Measurements from ENCODE around the gene RTN4RL1.

Gene RTN4RL1

GRCh38 chr17:2070241-2071023 is 45.3 kb upstream of the RTN4RL1 start:
- Histone ChIP-seq H2AFZ (ENCODE audit: low read depth, low read length) (no peak overlapping the region), H2BK120ac (ENCODE audit: low read depth, low read length) (peak overlapping the region; percentile 12), H2BK12ac (ENCODE audit: low read length in 2 of 2) (peak overlapping the region; percentile 80 to 87), H3K23ac (ENCODE audit: low read length in 2 of 2) (no peak overlapping the region), H2BK15ac (ENCODE audit: low read depth, poor library complexity, severe bottlenecking) (peak overlapping the region; percentile 45), H3K36me3 (ENCODE audit: control insufficient read depth in 1 of 2, insufficient read depth in 2 of 2, low read depth in 1 of 2, low read length in 2 of 2) (peaks cover 36 to 43% of the 10 kb centered on the region in 2 experiments), H2BK5ac (ENCODE audit: low read depth, low read length, poor library complexity, severe bottlenecking) (no peak overlapping the region), H3K9ac (ENCODE audit: low read length) (no peak overlapping the region), H4K8ac (ENCODE audit: low read length) (peak overlapping the region; percentile 78), H3K9me3 (ENCODE audit: control insufficient read depth, low read length) (no peaks in the 10 kb centered on the region), H3K4me1 (ENCODE audit: control insufficient read depth, insufficient read depth, low read depth, low read length) (peaks cover 59% of the 10 kb centered on the region), H3K27me3 (ENCODE audit: control insufficient read depth in 1 of 2, insufficient read depth in 1 of 2, low read length in 2 of 2) (no peaks in the 10 kb centered on the region), H3K4me3 (ENCODE audit: insufficient read depth in 1 of 2, low read depth in 1 of 2, low read length in 2 of 2) (no peak overlapping the region), H3K4ac (ENCODE audit: low read depth in 1 of 2, low read length in 2 of 2) (peak overlapping the region; percentile 16 to 75), H3K4me2 (ENCODE audit: low read length, poor library complexity, severe bottlenecking) (no peak overlapping the region), H2AK5ac (ENCODE audit: low read length, severe bottlenecking) (peak overlapping the region; percentile 79), H3K14ac (ENCODE audit: low read length in 2 of 2) (peak overlapping the region in 1 of 2 experiments; percentile 82), H3K27ac (ENCODE audit: low read length, poor library complexity, severe bottlenecking) (no peak overlapping the region), H3K79me1 (replicated peaks; ENCODE audit: low read length, poor library complexity, severe bottlenecking) (peaks cover 8% of the 10 kb centered on the region), H4K91ac (ENCODE audit: low read length) (peak overlapping the region; percentile 81), H3K18ac (ENCODE audit: low read depth in 1 of 2, low read length in 2 of 2) (peak overlapping the region; percentile 80 to 84)
- peak; percentile 25 for DNase-seq
- 94% methylated on average over 13 of the region's 13 CpGs for WGBS

GRCh38 chr17:2068519-2069051 is 43.5 kb upstream of the RTN4RL1 start:
- Histone ChIP-seq H3K14ac (ENCODE audit: low read length in 2 of 2) (peak overlapping the region in 1 of 2 experiments; percentile 76), H3K23ac (ENCODE audit: low read length in 2 of 2) (peak overlapping the region in 1 of 2 experiments; percentile 46), H2BK5ac (ENCODE audit: low read depth, low read length, poor library complexity, severe bottlenecking) (peak overlapping the region; percentile 70), H2AFZ (ENCODE audit: low read depth, low read length) (no peak overlapping the region), H3K27ac (ENCODE audit: low read length, poor library complexity, severe bottlenecking) (peak overlapping the region; percentile 93), H2AK5ac (ENCODE audit: low read length, severe bottlenecking) (peak overlapping the region; percentile 74), H3K27me3 (ENCODE audit: control insufficient read depth in 1 of 2, insufficient read depth in 1 of 2, low read length in 2 of 2) (no peaks in the 10 kb centered on the region), H3K4me2 (ENCODE audit: low read length, poor library complexity, severe bottlenecking) (no peak overlapping the region), H2BK15ac (ENCODE audit: low read depth, poor library complexity, severe bottlenecking) (peak overlapping the region; percentile 73), H3K9me3 (ENCODE audit: control insufficient read depth, low read length) (no peaks in the 10 kb centered on the region), H3K4me1 (ENCODE audit: control insufficient read depth, insufficient read depth, low read depth, low read length) (peaks cover 70% of the 10 kb centered on the region), H3K4ac (ENCODE audit: low read depth in 1 of 2, low read length in 2 of 2) (peak overlapping the region; percentile 75 to 92), H4K91ac (ENCODE audit: low read length) (peak overlapping the region; percentile 95), H3K18ac (ENCODE audit: low read depth in 1 of 2, low read length in 2 of 2) (peak overlapping the region; percentile 79 to 95), H4K8ac (ENCODE audit: low read length) (peak overlapping the region; percentile 96), H3K4me3 (ENCODE audit: insufficient read depth in 1 of 2, low read depth in 1 of 2, low read length in 2 of 2) (no peak overlapping the region), H2BK120ac (ENCODE audit: low read depth, low read length) (peak overlapping the region; percentile 75), H3K9ac (ENCODE audit: low read length) (peak overlapping the region; percentile 66), H2BK12ac (ENCODE audit: low read length in 2 of 2) (peak overlapping the region; percentile 0 to 88), H3K36me3 (ENCODE audit: control insufficient read depth in 1 of 2, insufficient read depth in 2 of 2, low read depth in 1 of 2, low read length in 2 of 2) (peaks cover 46 to 56% of the 10 kb centered on the region in 2 experiments), H3K79me1 (replicated peaks; ENCODE audit: low read length, poor library complexity, severe bottlenecking) (peaks cover 16% of the 10 kb centered on the region)
- WGBS: 8% methylated on average over 15 of the region's 15 CpGs
- peak; percentile 80 for DNase-seq

- H2BK120ac ChIP-seq (ENCODE audit: low read depth, low read length): peak overlapping the region; percentile 75
- peak overlapping the region; percentile 62 for H4K8ac ChIP-seq (ENCODE audit: low read length)
- H3K4me3 ChIP-seq (ENCODE audit: insufficient read depth in 1 of 2, low read depth in 1 of 2, low read length in 2 of 2): no peak overlapping the region
- no peak overlapping the region for H3K4me2 ChIP-seq (ENCODE audit: low read length, poor library complexity, severe bottlenecking)
- peak overlapping the region; percentile 19 to 49 for H3K4ac ChIP-seq (ENCODE audit: low read depth in 1 of 2, low read length in 2 of 2)
- H2BK12ac ChIP-seq (ENCODE audit: low read length in 2 of 2): peak overlapping the region; percentile 51 to 88
- H3K18ac ChIP-seq (ENCODE audit: low read depth in 1 of 2, low read length in 2 of 2): peak overlapping the region; percentile 79 to 95
- DNase-seq: peak; percentile 93
- peak overlapping the region; percentile 70 for H2BK5ac ChIP-seq (ENCODE audit: low read depth, low read length, poor library complexity, severe bottlenecking)
- peak overlapping the region; percentile 73 for H2BK15ac ChIP-seq (ENCODE audit: low read depth, poor library complexity, severe bottlenecking)
- H3K27me3 ChIP-seq (ENCODE audit: control insufficient read depth in 1 of 2, insufficient read depth in 1 of 2, low read length in 2 of 2): no peaks in the 10 kb centered on the region
- H2AK5ac ChIP-seq (ENCODE audit: low read length, severe bottlenecking): peak overlapping the region; percentile 61
- no peaks in the 10 kb centered on the region for H3K9me3 ChIP-seq (ENCODE audit: control insufficient read depth, low read length)
- H3K79me1 ChIP-seq (replicated peaks; ENCODE audit: low read length, poor library complexity, severe bottlenecking): peaks cover 19% of the 10 kb centered on the region
- peak overlapping the region in 1 of 2 experiments; percentile 2 for H3K14ac ChIP-seq (ENCODE audit: low read length in 2 of 2)
- peaks cover 49 to 60% of the 10 kb centered on the region in 2 experiments for H3K36me3 ChIP-seq (ENCODE audit: control insufficient read depth in 1 of 2, insufficient read depth in 2 of 2, low read depth in 1 of 2, low read length in 2 of 2)
- H4K91ac ChIP-seq (ENCODE audit: low read length): peak overlapping the region; percentile 83
- H3K4me1 ChIP-seq (ENCODE audit: control insufficient read depth, insufficient read depth, low read depth, low read length): peaks cover 74% of the 10 kb centered on the region
- H3K9ac ChIP-seq (ENCODE audit: low read length): peak overlapping the region; percentile 66
- H2AFZ ChIP-seq (ENCODE audit: low read depth, low read length): no peak overlapping the region
- H3K23ac ChIP-seq (ENCODE audit: low read length in 2 of 2): no peak overlapping the region
- peak overlapping the region; percentile 93 for H3K27ac ChIP-seq (ENCODE audit: low read length, poor library complexity, severe bottlenecking)
- WGBS: 46% methylated on average over 6 of the region's 6 CpGs
Measured at GRCh38 chr17:2068031-2068518, 42.9 kb upstream of the RTN4RL1 start.

GRCh38 chr17:2067608-2068024 is 42.5 kb upstream of the RTN4RL1 start:
- no peak for DNase-seq
- Histone ChIP-seq H3K4me2 (ENCODE audit: low read length, poor library complexity, severe bottlenecking) (no peak overlapping the region), H3K9ac (ENCODE audit: low read length) (peak overlapping the region; percentile 66), H3K79me1 (replicated peaks; ENCODE audit: low read length, poor library complexity, severe bottlenecking) (peaks cover 19% of the 10 kb centered on the region), H3K27me3 (ENCODE audit: control insufficient read depth in 1 of 2, insufficient read depth in 1 of 2, low read length in 2 of 2) (no peaks in the 10 kb centered on the region), H3K4ac (ENCODE audit: low read depth in 1 of 2, low read length in 2 of 2) (peak overlapping the region; percentile 75 to 80), H3K14ac (ENCODE audit: low read length in 2 of 2) (peak overlapping the region in 1 of 2 experiments; percentile 20), H3K9me3 (ENCODE audit: control insufficient read depth, low read length) (no peaks in the 10 kb centered on the region), H2AK5ac (ENCODE audit: low read length, severe bottlenecking) (peak overlapping the region; percentile 61), H2BK5ac (ENCODE audit: low read depth, low read length, poor library complexity, severe bottlenecking) (peak overlapping the region; percentile 70), H3K23ac (ENCODE audit: low read length in 2 of 2) (peak overlapping the region in 1 of 2 experiments; percentile 18), H3K18ac (ENCODE audit: low read depth in 1 of 2, low read length in 2 of 2) (peak overlapping the region; percentile 79 to 86), H3K4me3 (ENCODE audit: insufficient read depth in 1 of 2, low read depth in 1 of 2, low read length in 2 of 2) (no peak overlapping the region), H3K36me3 (ENCODE audit: control insufficient read depth in 1 of 2, insufficient read depth in 2 of 2, low read depth in 1 of 2, low read length in 2 of 2) (peaks cover 49 to 60% of the 10 kb centered on the region in 2 experiments), H2BK12ac (ENCODE audit: low read length in 2 of 2) (peak overlapping the region; percentile 51 to 88), H3K27ac (ENCODE audit: low read length, poor library complexity, severe bottlenecking) (peak overlapping the region; percentile 93), H3K4me1 (ENCODE audit: control insufficient read depth, insufficient read depth, low read depth, low read length) (peaks cover 78% of the 10 kb centered on the region), H2BK120ac (ENCODE audit: low read depth, low read length) (peak overlapping the region; percentile 39), H2AFZ (ENCODE audit: low read depth, low read length) (no peak overlapping the region), H4K8ac (ENCODE audit: low read length) (peak overlapping the region; percentile 62), H2BK15ac (ENCODE audit: low read depth, poor library complexity, severe bottlenecking) (peak overlapping the region; percentile 73), H4K91ac (ENCODE audit: low read length) (peak overlapping the region; percentile 83)
- WGBS: 89% methylated on average over 4 of the region's 5 CpGs

Measured in mesenchymal stem cell (in vitro differentiated cells and primary cell).